H1 (cell line): Measurements from ENCODE around the gene ABCA1.

ENCODE experiments used
- POLR2AphosphoS5 ChIP-seq: IDR thresholded peaks from 2 replicates; pipeline ENCODE4 v1.6.1; 2011; ENCODE audit warnings: low read depth, low read length
- SUZ12 ChIP-seq: fragments of 200-600 bp; sonication (generic); IDR thresholded peaks from 2 replicates; pipeline ENCODE4 v1.6.1; 2012; ENCODE audit warnings: mild to moderate bottlenecking, inconsistent platforms, low read length, moderate library complexity, mixed read lengths
- TAF1 ChIP-seq: IDR thresholded peaks from 2 replicates; pipeline ENCODE4 v1.6.1; 2011; ENCODE audit warnings: mild to moderate bottlenecking, low read depth, low read length
- TF ChIP-seq, protein P1 (sequence below), 3 experiments: IDR thresholded peaks; 1 replicate in 2 of 3; 2 replicates in 1 of 3; pipeline versions ENCODE4 v1.5.1 to v1.6.1; 2011; ENCODE audit warnings: low read length in 3 of 3, mild to moderate bottlenecking in 3 of 3, inconsistent platforms in 2 of 3, low read depth in 1 of 3, moderate library complexity in 1 of 3; ENCODE audit not compliant: insufficient read depth in 1 of 3; ENCODE audit errors: control extremely low read depth in 1 of 3
- TF ChIP-seq, protein P2 (sequence below): IDR thresholded peaks from 2 replicates; pipeline ENCODE4 v1.6.1; 2011; ENCODE audit warnings: low read length, improper control_type of control experiment

DNA sequence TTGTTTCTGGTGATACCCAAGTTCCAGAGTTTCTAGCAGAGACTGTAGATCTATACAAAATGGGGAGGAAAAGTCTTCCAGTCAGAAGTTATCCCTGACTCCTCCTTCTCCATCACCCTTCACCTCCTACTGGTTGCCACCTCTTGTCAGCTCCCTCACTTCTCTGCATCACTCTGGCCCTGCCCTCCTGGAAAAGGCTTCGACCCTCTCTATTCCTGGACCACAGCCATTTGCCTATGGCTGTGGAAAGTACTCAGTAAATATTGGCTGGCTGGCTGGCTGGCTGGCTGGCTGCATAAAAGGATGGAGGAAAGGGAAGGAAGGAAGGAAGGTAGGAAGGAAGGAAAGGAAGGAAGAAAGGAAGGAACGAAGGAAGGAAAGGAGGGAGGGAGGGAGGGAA, 32.7 kb upstream of the ABCA1 start:
- TF ChIP-seq, protein P1, sequence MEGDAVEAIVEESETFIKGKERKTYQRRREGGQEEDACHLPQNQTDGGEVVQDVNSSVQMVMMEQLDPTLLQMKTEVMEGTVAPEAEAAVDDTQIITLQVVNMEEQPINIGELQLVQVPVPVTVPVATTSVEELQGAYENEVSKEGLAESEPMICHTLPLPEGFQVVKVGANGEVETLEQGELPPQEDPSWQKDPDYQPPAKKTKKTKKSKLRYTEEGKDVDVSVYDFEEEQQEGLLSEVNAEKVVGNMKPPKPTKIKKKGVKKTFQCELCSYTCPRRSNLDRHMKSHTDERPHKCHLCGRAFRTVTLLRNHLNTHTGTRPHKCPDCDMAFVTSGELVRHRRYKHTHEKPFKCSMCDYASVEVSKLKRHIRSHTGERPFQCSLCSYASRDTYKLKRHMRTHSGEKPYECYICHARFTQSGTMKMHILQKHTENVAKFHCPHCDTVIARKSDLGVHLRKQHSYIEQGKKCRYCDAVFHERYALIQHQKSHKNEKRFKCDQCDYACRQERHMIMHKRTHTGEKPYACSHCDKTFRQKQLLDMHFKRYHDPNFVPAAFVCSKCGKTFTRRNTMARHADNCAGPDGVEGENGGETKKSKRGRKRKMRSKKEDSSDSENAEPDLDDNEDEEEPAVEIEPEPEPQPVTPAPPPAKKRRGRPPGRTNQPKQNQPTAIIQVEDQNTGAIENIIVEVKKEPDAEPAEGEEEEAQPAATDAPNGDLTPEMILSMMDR (IDR thresholded peaks at IDR 0.05; ENCODE audit: control extremely low read depth in 1 of 3, insufficient read depth in 1 of 3, low read depth in 1 of 3, low read length in 3 of 3), result no peak
- TF ChIP-seq SUZ12 (no peak), TAF1 (no peak), POLR2AphosphoS5 (no peak)
- TF ChIP-seq, protein P2, sequence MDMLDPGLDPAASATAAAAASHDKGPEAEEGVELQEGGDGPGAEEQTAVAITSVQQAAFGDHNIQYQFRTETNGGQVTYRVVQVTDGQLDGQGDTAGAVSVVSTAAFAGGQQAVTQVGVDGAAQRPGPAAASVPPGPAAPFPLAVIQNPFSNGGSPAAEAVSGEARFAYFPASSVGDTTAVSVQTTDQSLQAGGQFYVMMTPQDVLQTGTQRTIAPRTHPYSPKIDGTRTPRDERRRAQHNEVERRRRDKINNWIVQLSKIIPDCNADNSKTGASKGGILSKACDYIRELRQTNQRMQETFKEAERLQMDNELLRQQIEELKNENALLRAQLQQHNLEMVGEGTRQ, result no peak
